ENCODE results near the gene GPD1. TPM values are rescaled to one million over a fixed set of nuclear protein-coding genes. Genes with fewer than 3 reads are reported as not detected.
A peak's percentile ranks its signal among the peaks of the same experiment; 100 is the strongest.
"Not testable (repeated sequence)": the region's sequence is repeated elsewhere in the genome, so short reads cannot be mapped to it uniquely, and the experiment has no call there.

Gene GPD1
- total RNA-seq, 1 donor from 2014 or later: 0.81 TPM

DNA sequence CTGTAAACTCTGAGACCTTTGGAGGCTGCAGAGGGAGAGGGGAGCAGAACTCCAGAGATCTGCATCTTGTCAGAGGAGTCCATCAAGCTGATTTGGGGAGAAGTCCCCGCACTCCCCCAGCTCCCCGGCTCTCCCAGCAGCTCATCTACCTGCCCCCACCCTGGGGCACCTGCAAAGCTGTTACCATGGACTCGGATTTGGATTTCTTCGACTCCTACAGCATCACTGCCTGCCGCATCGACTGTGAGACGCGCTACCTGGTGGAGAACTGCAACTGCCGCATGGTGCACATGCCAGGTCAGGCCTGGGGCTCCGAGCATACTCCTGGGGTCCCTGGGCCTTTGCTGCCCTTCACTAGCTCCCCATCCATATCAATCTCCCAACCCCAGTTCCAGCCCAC, 25.5 kb upstream of the GPD1 start:
- Mint-ChIP-seq H3K4me1 (ENCODE audit: low read depth, unreplicated experiment) (peaks cover 11% of the 10 kb centered on the region), H3K27me3 (ENCODE audit: unreplicated experiment) (peaks cover 20% of the 10 kb centered on the region), H3K9me3 (ENCODE audit: unreplicated experiment) (peaks cover 2% of the 10 kb centered on the region), H3K27ac (ENCODE audit: unreplicated experiment) (no peak overlapping the region), H3K36me3 (ENCODE audit: unreplicated experiment) (peaks cover 4% of the 10 kb centered on the region), H3K4me3 (ENCODE audit: unreplicated experiment) (no peak overlapping the region)
- DNase-seq: no peak
- TF ChIP-seq, protein P1, sequence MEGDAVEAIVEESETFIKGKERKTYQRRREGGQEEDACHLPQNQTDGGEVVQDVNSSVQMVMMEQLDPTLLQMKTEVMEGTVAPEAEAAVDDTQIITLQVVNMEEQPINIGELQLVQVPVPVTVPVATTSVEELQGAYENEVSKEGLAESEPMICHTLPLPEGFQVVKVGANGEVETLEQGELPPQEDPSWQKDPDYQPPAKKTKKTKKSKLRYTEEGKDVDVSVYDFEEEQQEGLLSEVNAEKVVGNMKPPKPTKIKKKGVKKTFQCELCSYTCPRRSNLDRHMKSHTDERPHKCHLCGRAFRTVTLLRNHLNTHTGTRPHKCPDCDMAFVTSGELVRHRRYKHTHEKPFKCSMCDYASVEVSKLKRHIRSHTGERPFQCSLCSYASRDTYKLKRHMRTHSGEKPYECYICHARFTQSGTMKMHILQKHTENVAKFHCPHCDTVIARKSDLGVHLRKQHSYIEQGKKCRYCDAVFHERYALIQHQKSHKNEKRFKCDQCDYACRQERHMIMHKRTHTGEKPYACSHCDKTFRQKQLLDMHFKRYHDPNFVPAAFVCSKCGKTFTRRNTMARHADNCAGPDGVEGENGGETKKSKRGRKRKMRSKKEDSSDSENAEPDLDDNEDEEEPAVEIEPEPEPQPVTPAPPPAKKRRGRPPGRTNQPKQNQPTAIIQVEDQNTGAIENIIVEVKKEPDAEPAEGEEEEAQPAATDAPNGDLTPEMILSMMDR (IDR thresholded peaks at IDR 0.05; ENCODE audit: partially characterized antibody, unreplicated experiment): no peak

DNA sequence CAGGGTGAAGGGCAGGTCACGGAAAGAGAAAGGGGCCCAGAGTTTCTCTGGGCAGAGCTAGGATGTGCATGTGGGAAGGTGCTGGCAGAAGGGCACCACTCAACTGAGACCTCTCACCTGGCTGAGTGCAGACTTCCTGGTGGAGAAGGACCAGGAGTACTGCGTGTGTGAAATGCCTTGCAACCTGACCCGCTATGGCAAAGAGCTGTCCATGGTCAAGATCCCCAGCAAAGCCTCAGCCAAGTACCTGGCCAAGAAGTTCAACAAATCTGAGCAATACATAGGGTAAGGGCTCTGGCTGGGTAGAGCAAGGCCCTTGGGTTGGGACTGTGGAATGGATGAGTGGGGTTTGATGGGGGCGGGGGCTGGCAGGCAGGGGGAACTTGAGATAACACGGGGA, 24.0 kb upstream of the GPD1 start:
- H3K4me1 Mint-ChIP-seq (ENCODE audit: low read depth, unreplicated experiment): peaks cover 11% of the 10 kb centered on the region
- H3K4me3 Mint-ChIP-seq (ENCODE audit: unreplicated experiment): no peak overlapping the region
- H3K9me3 Mint-ChIP-seq (ENCODE audit: unreplicated experiment): peaks cover 8% of the 10 kb centered on the region
- peaks cover 18% of the 10 kb centered on the region for H3K27me3 Mint-ChIP-seq (ENCODE audit: unreplicated experiment)
- DNase-seq: no peak
- TF ChIP-seq, protein P1 (IDR thresholded peaks at IDR 0.05; ENCODE audit: partially characterized antibody, unreplicated experiment): no peak
- H3K27ac Mint-ChIP-seq (ENCODE audit: unreplicated experiment): no peak overlapping the region
- peaks cover 4% of the 10 kb centered on the region for H3K36me3 Mint-ChIP-seq (ENCODE audit: unreplicated experiment)

DNA sequence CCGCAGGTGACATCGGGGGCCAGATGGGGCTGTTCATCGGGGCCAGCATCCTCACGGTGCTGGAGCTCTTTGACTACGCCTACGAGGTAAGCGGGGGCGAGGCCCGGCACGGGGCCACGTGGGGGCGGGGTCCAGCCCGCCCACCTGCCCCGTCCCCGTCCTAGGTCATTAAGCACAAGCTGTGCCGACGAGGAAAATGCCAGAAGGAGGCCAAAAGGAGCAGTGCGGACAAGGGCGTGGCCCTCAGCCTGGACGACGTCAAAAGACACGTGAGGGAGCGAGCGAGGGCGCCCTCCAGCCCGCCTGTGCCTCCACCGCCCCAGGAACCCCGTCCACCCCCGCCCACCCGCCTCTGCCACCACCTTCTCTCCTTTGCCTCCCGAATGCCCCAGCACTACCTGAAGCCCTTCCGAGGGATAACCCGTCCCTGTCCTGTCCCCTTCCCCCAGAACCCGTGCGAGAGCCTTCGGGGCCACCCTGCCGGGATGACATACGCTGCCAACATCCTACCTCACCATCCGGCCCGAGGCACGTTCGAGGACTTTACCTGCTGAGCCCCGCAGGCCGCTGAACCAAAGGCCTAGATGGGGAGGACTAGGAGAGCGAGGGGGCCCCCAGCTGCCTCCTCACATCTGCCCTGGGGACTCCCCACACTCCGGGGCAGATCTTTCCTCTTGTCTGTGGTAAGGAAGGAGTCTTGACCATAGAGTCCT, 22.6 kb upstream of the GPD1 start:
- Mint-ChIP-seq H3K4me1 (ENCODE audit: low read depth, unreplicated experiment) (peaks cover 10% of the 10 kb centered on the region), H3K27ac (ENCODE audit: unreplicated experiment) (no peak overlapping the region), H3K9me3 (ENCODE audit: unreplicated experiment) (peaks cover 9% of the 10 kb centered on the region), H3K36me3 (ENCODE audit: unreplicated experiment) (peaks cover 4% of the 10 kb centered on the region), H3K27me3 (ENCODE audit: unreplicated experiment) (peaks cover 16% of the 10 kb centered on the region), H3K4me3 (ENCODE audit: unreplicated experiment) (no peak overlapping the region)
- TF ChIP-seq, protein P1 (IDR thresholded peaks at IDR 0.05; ENCODE audit: partially characterized antibody, unreplicated experiment): no peak
- no peak for DNase-seq

DNA sequence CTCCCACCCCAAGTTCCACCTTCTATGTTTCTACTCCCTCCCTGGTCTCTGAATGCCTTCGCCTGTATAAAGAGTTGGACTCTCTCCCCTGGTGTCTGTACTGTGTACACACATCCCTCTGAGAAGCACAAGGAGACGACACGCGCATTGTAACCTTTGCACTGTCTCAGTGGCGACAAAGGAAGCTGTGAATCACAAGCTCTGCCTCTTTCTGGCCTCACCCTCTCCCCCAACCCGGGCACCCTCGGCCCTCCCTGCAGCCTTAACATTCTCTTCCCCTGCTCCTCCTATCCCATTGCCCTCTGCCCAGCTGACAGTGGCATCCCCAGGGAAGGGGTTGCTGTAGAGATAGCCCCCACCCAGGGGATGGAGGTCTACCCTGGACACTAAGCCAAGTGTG, 21.2 kb upstream of the GPD1 start:
- peaks cover 10% of the 10 kb centered on the region for H3K9me3 Mint-ChIP-seq (ENCODE audit: unreplicated experiment)
- no peak for DNase-seq
- H3K4me1 Mint-ChIP-seq (ENCODE audit: low read depth, unreplicated experiment): peaks cover 5% of the 10 kb centered on the region
- H3K27me3 Mint-ChIP-seq (ENCODE audit: unreplicated experiment): peaks cover 14% of the 10 kb centered on the region
- H3K27ac Mint-ChIP-seq (ENCODE audit: unreplicated experiment): peak overlapping the region; percentile 0
- no peak overlapping the region for H3K4me3 Mint-ChIP-seq (ENCODE audit: unreplicated experiment)
- TF ChIP-seq, protein P1 (IDR thresholded peaks at IDR 0.05; ENCODE audit: partially characterized antibody, unreplicated experiment): no peak
- peaks cover 4% of the 10 kb centered on the region for H3K36me3 Mint-ChIP-seq (ENCODE audit: unreplicated experiment)

DNA sequence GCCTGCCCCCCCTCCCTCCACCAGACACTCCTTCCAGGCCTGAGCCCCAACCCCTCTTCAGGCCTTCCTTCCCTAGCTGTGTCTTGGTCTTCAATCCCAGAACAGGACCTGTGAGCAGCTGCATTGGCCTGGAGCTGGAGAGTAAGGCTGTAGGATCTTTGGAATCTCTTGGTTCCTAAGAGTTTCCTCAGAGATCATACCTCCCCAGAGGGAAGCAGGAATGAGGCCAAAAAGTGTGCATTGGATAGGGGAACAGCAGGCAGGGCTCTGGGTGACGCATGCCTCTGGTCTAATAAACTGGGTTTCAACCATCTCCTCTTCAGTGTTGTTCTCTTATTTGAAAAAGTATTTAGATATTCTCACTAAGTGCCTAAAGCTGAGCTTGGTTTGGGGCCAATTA, 20.5 kb upstream of the GPD1 start:
- Mint-ChIP-seq H3K4me3 (ENCODE audit: unreplicated experiment) (peak overlapping the region; percentile 70), H3K4me1 (ENCODE audit: low read depth, unreplicated experiment) (peaks cover 5% of the 10 kb centered on the region), H3K27me3 (ENCODE audit: unreplicated experiment) (peaks cover 14% of the 10 kb centered on the region), H3K9me3 (ENCODE audit: unreplicated experiment) (peaks cover 11% of the 10 kb centered on the region), H3K27ac (ENCODE audit: unreplicated experiment) (peak overlapping the region; percentile 57), H3K36me3 (ENCODE audit: unreplicated experiment) (peaks cover 4% of the 10 kb centered on the region)
- DNase-seq: no peak
- TF ChIP-seq, protein P1 (IDR thresholded peaks at IDR 0.05; ENCODE audit: partially characterized antibody, unreplicated experiment): no peak

- H3K36me3 Mint-ChIP-seq (ENCODE audit: unreplicated experiment); DNase-seq: not testable (repeated sequence)
- peaks cover 14% of the 10 kb centered on the region for H3K27me3 Mint-ChIP-seq (ENCODE audit: unreplicated experiment)
- H3K4me3 Mint-ChIP-seq (ENCODE audit: unreplicated experiment): peak overlapping the region; percentile 82
- peak overlapping the region; percentile 81 for H3K27ac Mint-ChIP-seq (ENCODE audit: unreplicated experiment)
- H3K4me1 Mint-ChIP-seq (ENCODE audit: low read depth, unreplicated experiment): peaks cover 11% of the 10 kb centered on the region
- peaks cover 11% of the 10 kb centered on the region for H3K9me3 Mint-ChIP-seq (ENCODE audit: unreplicated experiment)
Observed at GRCh38 chr12:50084409-50084774, 19.4 kb upstream of the GPD1 start.

Measured in glutamatergic neuron (in vitro differentiated cells).